Measurements from ENCODE around the gene ZNF500.

GRCh38 chr16:4701791-4702465, 65.0 kb downstream of the ZNF500 start:
- TF ChIP-seq POLR2A (IDR thresholded peaks at IDR 0.05): no peak
- TF ChIP-seq, protein P1, sequence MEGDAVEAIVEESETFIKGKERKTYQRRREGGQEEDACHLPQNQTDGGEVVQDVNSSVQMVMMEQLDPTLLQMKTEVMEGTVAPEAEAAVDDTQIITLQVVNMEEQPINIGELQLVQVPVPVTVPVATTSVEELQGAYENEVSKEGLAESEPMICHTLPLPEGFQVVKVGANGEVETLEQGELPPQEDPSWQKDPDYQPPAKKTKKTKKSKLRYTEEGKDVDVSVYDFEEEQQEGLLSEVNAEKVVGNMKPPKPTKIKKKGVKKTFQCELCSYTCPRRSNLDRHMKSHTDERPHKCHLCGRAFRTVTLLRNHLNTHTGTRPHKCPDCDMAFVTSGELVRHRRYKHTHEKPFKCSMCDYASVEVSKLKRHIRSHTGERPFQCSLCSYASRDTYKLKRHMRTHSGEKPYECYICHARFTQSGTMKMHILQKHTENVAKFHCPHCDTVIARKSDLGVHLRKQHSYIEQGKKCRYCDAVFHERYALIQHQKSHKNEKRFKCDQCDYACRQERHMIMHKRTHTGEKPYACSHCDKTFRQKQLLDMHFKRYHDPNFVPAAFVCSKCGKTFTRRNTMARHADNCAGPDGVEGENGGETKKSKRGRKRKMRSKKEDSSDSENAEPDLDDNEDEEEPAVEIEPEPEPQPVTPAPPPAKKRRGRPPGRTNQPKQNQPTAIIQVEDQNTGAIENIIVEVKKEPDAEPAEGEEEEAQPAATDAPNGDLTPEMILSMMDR (IDR thresholded peaks at IDR 0.05): no peak

All from right lobe of liver (tissue), 4 donors.